Esophagus (tissue), 2 donors: ENCODE results near the gene SYT13. TPM values are rescaled to one million over a fixed set of nuclear protein-coding genes. Genes with fewer than 3 reads are reported as not detected.
"Not testable (repeated sequence)": the region's sequence is repeated elsewhere in the genome, so short reads cannot be mapped to it uniquely, and the experiment has no call there.

Experiments
- H3K27ac ChIP-seq, 2 donors: one replicate each; pipeline ENCODE4 v1.5.1; 2013; ENCODE audit warnings: low read depth in 2 of 2, mild to moderate bottlenecking in 2 of 2, inconsistent platforms in 1 of 2, low read length in 1 of 2, moderate library complexity in 1 of 2
- H3K27me3 ChIP-seq, 2 donors: one replicate each; pipeline ENCODE4 v1.6.1; 2013; ENCODE audit warnings: low read length in 2 of 2, control low read depth in 1 of 2, mild to moderate bottlenecking in 1 of 2; ENCODE audit not compliant: insufficient read depth in 2 of 2, control insufficient read depth in 1 of 2
- H3K36me3 ChIP-seq, 2 donors: one replicate each; pipeline ENCODE4 v1.6.1; 2013; ENCODE audit warnings: low read length in 1 of 2; ENCODE audit not compliant: control insufficient read depth in 2 of 2, insufficient read depth in 2 of 2
- H3K4me1 ChIP-seq, 2 donors: one replicate each; pipeline ENCODE4 v1.6.1; 2013; ENCODE audit warnings: low read length in 1 of 2; ENCODE audit not compliant: control insufficient read depth in 2 of 2, insufficient read depth in 2 of 2
- H3K4me3 ChIP-seq, 2 donors: one replicate each; pipeline ENCODE4 v1.5.1; 2013; ENCODE audit warnings: low read length in 2 of 2, mild to moderate bottlenecking in 2 of 2, low read depth in 1 of 2, moderate library complexity in 1 of 2
- H3K9me3 ChIP-seq, 2 donors: one replicate each; pipeline ENCODE4 v1.6.1; 2013; ENCODE audit warnings: mild to moderate bottlenecking in 2 of 2, low read depth in 1 of 2, low read length in 1 of 2, moderate library complexity in 1 of 2; ENCODE audit not compliant: control insufficient read depth in 2 of 2, insufficient read depth in 1 of 2
- WGBS, 2 donors: extraction: QIAGEN DNeasy Blood & Tissue Kit; methylation state at CpG; one replicate each; pipeline ENCODE4 v1.1.7; 2013; 5-methylcytosine and 5-hydroxymethylcytosine counted together
- polyA plus RNA-seq, 2 donors: library from polyadenylated mRNA; stranded (reverse); fragments of 200-250 nt; gene quantifications; one replicate each; pipeline ENCODE4 v1.2.3, GENCODE V29; 2013
- donor health status: healthy with polysubstance abuse.
- donor health status: Bipolar disorder and iron deficiency.

Gene SYT13
- polyA plus RNA-seq, 2 donors, result 0.02 TPM

- Histone ChIP-seq H3K4me3 (no peak overlapping the region), H3K9me3 (no peaks in the 10 kb centered on the region), H3K4me1 (no peaks in the 10 kb centered on the region), H3K27me3 (no peaks in the 10 kb centered on the region), H3K36me3 (no peaks in the 10 kb centered on the region), H3K27ac (no peak overlapping the region)
- WGBS, 2 donors, result 84 to 87% methylated on average over 9 of the region's 9 CpGs
These were observed 32.5 kb downstream of the SYT13 start for GRCh38 chr11:45253640-45254039.

- Histone ChIP-seq H3K36me3 (no peaks in the 10 kb centered on the region), H3K4me3 (no peak overlapping the region), H3K27ac (no peak overlapping the region), H3K4me1 (no peaks in the 10 kb centered on the region), H3K27me3 (no peaks in the 10 kb centered on the region), H3K9me3 (no peaks in the 10 kb centered on the region)
- WGBS, 2 donors, result 47 to 50% methylated on average over 3 of the region's 3 CpGs
These were observed 33.3 kb downstream of the SYT13 start for GRCh38 chr11:45252877-45253276.

- WGBS, 2 donors, result 54 to 62% methylated on average over 22 of the region's 22 CpGs
- Histone ChIP-seq H3K4me1 (no peaks in the 10 kb centered on the region), H3K9me3 (no peaks in the 10 kb centered on the region), H3K4me3 (no peak overlapping the region), H3K36me3 (no peaks in the 10 kb centered on the region), H3K27ac (no peak overlapping the region), H3K27me3 (no peaks in the 10 kb centered on the region)
These were observed 33.8 kb downstream of the SYT13 start for GRCh38 chr11:45252134-45252856.

- Histone ChIP-seq H3K27ac (no peak overlapping the region), H3K4me1 (no peaks in the 10 kb centered on the region), H3K36me3 (no peaks in the 10 kb centered on the region), H3K9me3 (no peaks in the 10 kb centered on the region), H3K27me3 (no peaks in the 10 kb centered on the region), H3K4me3 (no peak overlapping the region)
- WGBS, 2 donors, result 47 to 54% methylated on average over 3 of the region's 3 CpGs
These were observed 36.0 kb downstream of the SYT13 start for GRCh38 chr11:45250035-45250718.

- WGBS, 2 donors, result 88 to 94% methylated on average over 1 of the region's 1 CpG
- H3K9me3 ChIP-seq, H3K4me3 ChIP-seq, H3K27me3 ChIP-seq, H3K27ac ChIP-seq, H3K36me3 ChIP-seq, H3K4me1 ChIP-seq: not testable (repeated sequence)
These were observed 36.8 kb downstream of the SYT13 start for GRCh38 chr11:45249372-45249771.

- Histone ChIP-seq H3K36me3 (no peaks in the 10 kb centered on the region), H3K27me3 (no peaks in the 10 kb centered on the region), H3K4me3 (no peak overlapping the region), H3K4me1 (no peaks in the 10 kb centered on the region), H3K9me3 (no peaks in the 10 kb centered on the region), H3K27ac (no peak overlapping the region)
- WGBS, 2 donors, result 73 to 91% methylated on average over 2 of the region's 2 CpGs
These were observed 37.6 kb downstream of the SYT13 start for GRCh38 chr11:45248501-45249011.

GRCh38 chr11:45247433-45247832 is 38.7 kb downstream of the SYT13 start:
- no peak overlapping the region for H3K4me3 ChIP-seq
- no peaks in the 10 kb centered on the region for H3K36me3 ChIP-seq
- no peaks in the 10 kb centered on the region for H3K9me3 ChIP-seq
- no peaks in the 10 kb centered on the region for H3K4me1 ChIP-seq
- no peaks in the 10 kb centered on the region for H3K27me3 ChIP-seq
- H3K27ac ChIP-seq, result no peak overlapping the region
- WGBS, 2 donors, result 36 to 42% methylated on average over 2 of the region's 2 CpGs

- no peaks in the 10 kb centered on the region for H3K27me3 ChIP-seq
- 91 to 92% methylated on average over 8 of the region's 8 CpGs for WGBS, 2 donors
- no peak overlapping the region for H3K27ac ChIP-seq
- no peaks in the 10 kb centered on the region for H3K4me1 ChIP-seq
- H3K36me3 ChIP-seq, result no peaks in the 10 kb centered on the region
- H3K4me3 ChIP-seq, result no peak overlapping the region
- H3K9me3 ChIP-seq, result no peaks in the 10 kb centered on the region
These were observed 39.9 kb downstream of the SYT13 start for GRCh38 chr11:45246241-45246640.

GRCh38 chr11:45245218-45246045 is 40.7 kb downstream of the SYT13 start:
- Histone ChIP-seq H3K36me3 (no peaks in the 10 kb centered on the region), H3K9me3 (no peaks in the 10 kb centered on the region), H3K27me3 (no peaks in the 10 kb centered on the region), H3K4me3 (no peak overlapping the region), H3K27ac (no peak overlapping the region), H3K4me1 (no peaks in the 10 kb centered on the region)
- WGBS, 2 donors, result 78 to 79% methylated on average over 8 of the region's 8 CpGs
